HCT116 (cell line): Measurements from ENCODE around the gene MPHOSPH10. TPM values are rescaled to one million over a fixed set of nuclear protein-coding genes. Genes with fewer than 3 reads are reported as not detected.

Source experiments
- ATAC-seq: fragments of 200-7000 bp; cut with Tn5 transposase; 2 replicates; pipeline ENCODE4 v1.9.1; 2020; ENCODE audit warnings: mild to moderate bottlenecking, moderate library complexity
- BruUV-seq: library from RNA; stranded (reverse); fragments of 400-500 nt; replicated peaks from 2 replicates; lab custom pipeline; 2021; lab: Mats Ljungman, UMichigan
- CTCF ChIA-PET: fragments of 300-600 bp; sonication (Branson Sonifier 250); formaldehyde crosslinking; loops from one replicate; lab custom pipeline; 2021; ENCODE audit warnings: antibody characterized with exemption; lab: Charles Lee
- POLR2A ChIA-PET: fragments of 300-600, 350-600 bp; sonication (Branson Sonifier 250); formaldehyde crosslinking; loops from one replicate; lab custom pipeline; 2021; ENCODE audit warnings: antibody characterized with exemption; lab: Charles Lee
- RAD21 ChIA-PET, 2 experiments: fragments of 300-600 bp; sonication (Branson Sonifier 250); formaldehyde crosslinking; loops; one replicate each; lab custom pipeline; 2023; ENCODE audit warnings: low total read pairs in 2 of 2; ENCODE audit not compliant: uncharacterized antibody in 2 of 2, unreplicated experiment in 2 of 2, low non-redundant PET in 1 of 2; lab: Charles Lee
- DNase-seq: peaks from one replicate; pipeline ENCODE4 v3.0.0-alpha.2; 2010; ENCODE audit warnings: low read depth, low spot score
- H2AFZ ChIP-seq: fragments of 200-600 bp; shearing (Covaris generic), sonication (generic); 2 replicates; pipeline ENCODE4 v1.6.1; 2017; ENCODE audit warnings: low read depth, mixed run types, mixed read lengths, antibody characterized with exemption, low read length; ENCODE audit not compliant: poor library complexity, severe bottlenecking
- H3K27ac ChIP-seq: 2 replicates; pipeline ENCODE4 v1.5.1; 2012; ENCODE audit warnings: low read depth, low read length
- H3K27me3 ChIP-seq: fragments of 200-600 bp; sonication (generic); 2 replicates; pipeline ENCODE4 v1.6.1; 2016; ENCODE audit warnings: mixed run types, low read length, mixed read lengths; ENCODE audit not compliant: insufficient read depth
- H3K36me3 ChIP-seq, 2 experiments: fragments of 200-500 bp in 1 of 2; fragments of 200-600 bp in 1 of 2; sonication (Bioruptor generic) in 1 of 2; sonication (generic) in 1 of 2; 2 replicates each; pipeline versions ENCODE4 v1.5.1 to v1.6.1; 2014 to 2016; ENCODE audit warnings: low read length in 2 of 2, inconsistent platforms in 1 of 2, mixed read lengths in 1 of 2, mixed run types in 1 of 2; ENCODE audit not compliant: insufficient read depth in 2 of 2, control insufficient read depth in 1 of 2
- H3K4me1 ChIP-seq, 2 experiments: fragments of 200-600 bp in 1 of 2; sonication (generic) in 1 of 2; 2 replicates each; pipeline versions ENCODE4 v1.5.1 to v1.6.1; 2012 to 2017; ENCODE audit warnings: low read length in 2 of 2, inconsistent platforms in 1 of 2, mild to moderate bottlenecking in 1 of 2, mixed read lengths in 1 of 2, mixed run types in 1 of 2, moderate library complexity in 1 of 2; ENCODE audit not compliant: insufficient read depth in 2 of 2, control insufficient read depth in 1 of 2
- H3K4me2 ChIP-seq: fragments of 200-600 bp; sonication (generic); 2 replicates; pipeline ENCODE4 v1.6.1; 2017; ENCODE audit warnings: mixed run types, low read length, mixed read lengths
- H3K4me3 ChIP-seq, 2 experiments: fragments of 200-600 bp in 1 of 2; sonication (generic) in 1 of 2; replicated peaks in 1 of 2; 2 replicates each; pipeline ENCODE4 v1.5.1; 2011 to 2016; ENCODE audit warnings: low read length in 2 of 2, control low read depth in 1 of 2, low read depth in 1 of 2, mild to moderate bottlenecking in 1 of 2, mixed read lengths in 1 of 2, mixed run types in 1 of 2
- H3K79me2 ChIP-seq: fragments of 200-600 bp; sonication (generic); 2 replicates; pipeline ENCODE4 v1.6.1; 2017; ENCODE audit warnings: mild to moderate bottlenecking, mixed run types, low read length, moderate library complexity, mixed read lengths; ENCODE audit not compliant: insufficient read depth
- H3K9ac ChIP-seq: fragments of 200-600 bp; sonication (generic); 2 replicates; pipeline ENCODE4 v1.6.1; 2016; ENCODE audit warnings: low read length, mixed read lengths
- H3K9me2 ChIP-seq: fragments of 200-600 bp; sonication (generic), shearing (Covaris generic); 2 replicates; pipeline ENCODE4 v1.6.1; 2017; ENCODE audit warnings: mixed run types, mild to moderate bottlenecking, moderate library complexity; ENCODE audit not compliant: insufficient read depth
- H3K9me3 ChIP-seq, 2 experiments: fragments of 200-500 bp in 1 of 2; fragments of 200-600 bp in 1 of 2; sonication (Bioruptor generic) in 1 of 2; sonication (generic) in 1 of 2; 2 replicates each; pipeline ENCODE4 v1.6.1; 2014 to 2017; ENCODE audit warnings: low read length in 2 of 2, mixed read lengths in 2 of 2, inconsistent platforms in 1 of 2, low read depth in 1 of 2, mild to moderate bottlenecking in 1 of 2, mixed run types in 1 of 2, moderate library complexity in 1 of 2; ENCODE audit not compliant: control insufficient read depth in 1 of 2, insufficient read depth in 1 of 2
- H4K20me1 ChIP-seq: fragments of 200-600 bp; sonication (generic), shearing (Covaris generic); 2 replicates; pipeline ENCODE4 v1.6.1; 2017; ENCODE audit warnings: mixed run types, mild to moderate bottlenecking, moderate library complexity; ENCODE audit not compliant: insufficient read depth
- ATF3 ChIP-seq: IDR thresholded peaks from 2 replicates; pipeline ENCODE4 v1.6.1; 2012
- CBX3 ChIP-seq: IDR thresholded peaks from 2 replicates; pipeline ENCODE4 v1.6.1; 2012; ENCODE audit warnings: low read depth
- CEBPB ChIP-seq: IDR thresholded peaks from 2 replicates; pipeline ENCODE4 v1.6.1; 2012; ENCODE audit warnings: low read depth
- ELF1 ChIP-seq: IDR thresholded peaks from 2 replicates; pipeline ENCODE4 v1.6.1; 2012; ENCODE audit warnings: low read depth, borderline replicate concordance
- EZH2 ChIP-seq: fragments of 200-600 bp; sonication (generic); IDR thresholded peaks from 2 replicates; pipeline ENCODE4 v1.6.1; 2017; ENCODE audit warnings: antibody characterized with exemption, mixed run types
- EZH2phosphoT487 ChIP-seq: fragments of 200-600 bp; IDR thresholded peaks from 2 replicates; pipeline ENCODE4 v1.6.1; 2018; ENCODE audit warnings: antibody characterized with exemption, borderline replicate concordance
- FOSL1 ChIP-seq: IDR thresholded peaks from 2 replicates; pipeline ENCODE4 v1.6.1; 2012; ENCODE audit warnings: low read depth
- JUND ChIP-seq: IDR thresholded peaks from 2 replicates; pipeline ENCODE4 v1.6.1; 2012
- MAX ChIP-seq: IDR thresholded peaks from 2 replicates; pipeline ENCODE4 v1.6.1; 2012
- POLR2A ChIP-seq: IDR thresholded peaks from 2 replicates; pipeline ENCODE4 v1.7.0; 2011; ENCODE audit warnings: borderline replicate concordance; ENCODE audit not compliant: insufficient read depth, insufficient read length; ENCODE audit errors: extremely low read depth
- POLR2AphosphoS5 ChIP-seq: IDR thresholded peaks from 2 replicates; pipeline ENCODE4 v1.6.1; 2011; ENCODE audit warnings: mild to moderate bottlenecking, low read depth, low read length, moderate library complexity
- RAD21 ChIP-seq: IDR thresholded peaks from 2 replicates; pipeline ENCODE4 v1.6.1; 2012; ENCODE audit warnings: low read depth, mild to moderate bottlenecking
- SIN3A ChIP-seq: IDR thresholded peaks from 2 replicates; pipeline ENCODE4 v1.6.1; 2012; ENCODE audit warnings: low read depth
- SP1 ChIP-seq: IDR thresholded peaks from 2 replicates; pipeline ENCODE4 v1.6.1; 2012; ENCODE audit warnings: low read depth
- SRF ChIP-seq: IDR thresholded peaks from 2 replicates; pipeline ENCODE4 v1.6.1; 2012; ENCODE audit warnings: low read depth
- TCF7L2 ChIP-seq: IDR thresholded peaks from 2 replicates; pipeline ENCODE4 v1.7.0; 2011; ENCODE audit warnings: borderline replicate concordance, inconsistent platforms; ENCODE audit not compliant: insufficient read depth, insufficient read length; ENCODE audit errors: extremely low read depth
- YY1 ChIP-seq: IDR thresholded peaks from 2 replicates; pipeline ENCODE4 v1.6.1; 2011; ENCODE audit warnings: low read length, low read depth, moderate library complexity, mild to moderate bottlenecking; ENCODE audit not compliant: insufficient replicate concordance; ENCODE audit errors: extremely low read depth
- ZBTB33 ChIP-seq: IDR thresholded peaks from 2 replicates; pipeline ENCODE4 v1.6.1; 2011; ENCODE audit warnings: mild to moderate bottlenecking, low read length, moderate library complexity; ENCODE audit not compliant: insufficient replicate concordance; ENCODE audit errors: extremely low read depth
- ZFX ChIP-seq: fragments of 450-650 bp; IDR thresholded peaks from 2 replicates; pipeline ENCODE4 v1.6.1; 2017
- ZNF274 ChIP-seq: fragments of 200-500 bp; sonication (Bioruptor generic); IDR thresholded peaks from 2 replicates; pipeline ENCODE4 v1.6.1; 2014; ENCODE audit warnings: mild to moderate bottlenecking, low read depth, low read length, inconsistent platforms
- intact Hi-C: fragments of 100-400 bp; cut with micrococcal nuclease; formaldehyde crosslinking; loops from 2 replicates; pipeline ENCODE4 v1.10.0; 2022
- total RNA-seq: library from RNA; stranded (reverse); gene quantifications from one replicate; pipeline ENCODE4 v1.2.1, GENCODE V29; 2021; ENCODE audit not compliant: unreplicated experiment

Gene MPHOSPH10
- total RNA-seq, 1 experiment from 2014 or later = 36.7 TPM

- Histone ChIP-seq H3K9me3 (no peaks in the 10 kb centered on the region), H3K27me3 (no peaks in the 10 kb centered on the region), H3K27ac (no peak overlapping the region), H3K4me3 (no peak overlapping the region), H3K4me2 (no peak overlapping the region), H3K36me3 (no peaks in the 10 kb centered on the region), H3K79me2 (no peaks in the 10 kb centered on the region), H3K9me2 (no peaks in the 10 kb centered on the region), H2AFZ (no peak overlapping the region), H3K9ac (no peak overlapping the region), H4K20me1 (no peaks in the 10 kb centered on the region), H3K4me1 (peaks cover 0 to 4% of the 10 kb centered on the region in 2 experiments; a peak in 1 of 4 replicates)
- CTCF ChIA-PET = no interaction called here
- DNase-seq = no peak
- POLR2A ChIA-PET = no interaction called here
- TF ChIP-seq EZH2 = no peak
- no peak for TF ChIP-seq ATF3
- TF ChIP-seq YY1 = no peak
- TF ChIP-seq ZNF274 = no peak
- no peak for TF ChIP-seq EZH2phosphoT487
- no peak for TF ChIP-seq SIN3A
- TF ChIP-seq ELF1 = no peak
- TF ChIP-seq SP1 = no peak
- TF ChIP-seq POLR2A = no peak
- no peak for TF ChIP-seq CEBPB
- TF ChIP-seq RAD21 = no peak
- no peak for TF ChIP-seq ZFX
- TF ChIP-seq ZBTB33 = no peak
- TF ChIP-seq FOSL1 = no peak
- no peak for TF ChIP-seq POLR2AphosphoS5
- no peak for TF ChIP-seq SRF
- no peak for TF ChIP-seq TCF7L2
- no peak for TF ChIP-seq MAX
- no peak for TF ChIP-seq JUND
- no peak for TF ChIP-seq CBX3
- no peak for ATAC-seq
- intact Hi-C loops = no loop called here
- RAD21 ChIA-PET = no interaction called here
- no TSS peak for BruUV-seq
Observed at GRCh38 chr2:71186973-71187372, 56.5 kb downstream of the MPHOSPH10 start.
